CD4-positive, alpha-beta T cell (primary cell): Measurements from ENCODE around the gene STK32C. TPM values are rescaled to one million over a fixed set of nuclear protein-coding genes. Genes with fewer than 3 reads are reported as not detected.

Experiments used
- ATAC-seq: fragments of 200-7000 bp; cut with Tn5 transposase; one replicate; pipeline ENCODE4 v1.10.0; 2022; ENCODE audit warnings: mild to moderate bottlenecking; ENCODE audit not compliant: poor library complexity
- CTCF ChIA-PET: fragments of 350-600 bp; sonication (Branson Sonifier 250); formaldehyde crosslinking; loops from one replicate; lab custom pipeline; 2021; ENCODE audit warnings: antibody characterized with exemption, inconsistent platforms; lab: Charles Lee
- POLR2A ChIA-PET: fragments of 350-600 bp; sonication (Branson Sonifier 250); formaldehyde crosslinking; loops from one replicate; lab custom pipeline; 2021; ENCODE audit warnings: antibody characterized with exemption, inconsistent platforms; lab: Charles Lee
- DNase-seq, 14 experiments: peaks; one replicate each; pipeline ENCODE4 v3.0.0-alpha.2; 2013 to 2020; ENCODE audit warnings: mixed read lengths in 2 of 14
- H3K27ac ChIP-seq, 2 donors: one replicate each; pipeline versions ENCODE4 v1.5.1 to v1.7.0; 2013; ENCODE audit warnings: low read length in 2 of 2, low read depth in 1 of 2, mild to moderate bottlenecking in 1 of 2
- H3K27me3 ChIP-seq, 2 experiments: 1 replicate in 1 of 2; 2 replicates in 1 of 2; pipeline versions ENCODE4 v1.6.1 to v1.7.0; 2013; ENCODE audit warnings: low read length in 2 of 2, control low read depth in 1 of 2, mild to moderate bottlenecking in 1 of 2, moderate library complexity in 1 of 2; ENCODE audit not compliant: insufficient read depth in 2 of 2, control insufficient read depth in 1 of 2
- H3K36me3 ChIP-seq: one replicate; pipeline ENCODE4 v1.6.1; 2013; ENCODE audit warnings: low read length, control low read depth; ENCODE audit not compliant: insufficient read depth
- H3K4me1 ChIP-seq: one replicate; pipeline ENCODE4 v1.6.1; 2013; ENCODE audit warnings: low read length, control low read depth; ENCODE audit not compliant: insufficient read depth
- H3K4me3 ChIP-seq: one replicate; pipeline ENCODE4 v1.5.1; 2013; ENCODE audit warnings: mild to moderate bottlenecking, low read length, moderate library complexity
- H3K9me3 ChIP-seq, 2 experiments: 1 replicate in 1 of 2; 2 replicates in 1 of 2; pipeline versions ENCODE4 v1.6.1 to v1.7.0; 2013; ENCODE audit warnings: low read length in 2 of 2, mild to moderate bottlenecking in 2 of 2, control low read depth in 1 of 2, moderate library complexity in 1 of 2; ENCODE audit not compliant: control insufficient read depth in 1 of 2, insufficient read depth in 1 of 2
- H3K27ac Mint-ChIP-seq: one replicate; pipeline ENCODE4 v1.8.0; 2020; ENCODE audit warnings: mixed read lengths
- H3K27me3 Mint-ChIP-seq: one replicate; pipeline ENCODE4 v1.8.0; 2021; ENCODE audit warnings: mixed read lengths
- H3K36me3 Mint-ChIP-seq: one replicate; pipeline ENCODE4 v1.8.0; 2021; ENCODE audit warnings: low read depth, mixed read lengths
- H3K4me1 Mint-ChIP-seq: one replicate; pipeline ENCODE4 v1.8.0; 2021; ENCODE audit warnings: low read depth, mixed read lengths
- H3K4me3 Mint-ChIP-seq: one replicate; pipeline ENCODE4 v1.8.0; 2020; ENCODE audit warnings: mild to moderate bottlenecking, mixed read lengths
- H3K9me3 Mint-ChIP-seq: one replicate; pipeline ENCODE4 v1.8.0; 2020; ENCODE audit warnings: mixed read lengths
- CTCF ChIP-seq: fragments of 200-600 bp; IDR thresholded peaks from one replicate; pipeline ENCODE4 v1.8.0; 2022; ENCODE audit warnings: antibody characterized with exemption, mild to moderate bottlenecking
- intact Hi-C, 2 experiments: fragments of 100-400 bp; cut with DNase I in 1 of 2; cut with micrococcal nuclease in 1 of 2; formaldehyde crosslinking; loops; one replicate each; pipeline versions ENCODE4 v1.15.1 to v1.9.0; 2023 to 2025; cut with DNase I, micrococcal nuclease
- total RNA-seq, 174 experiments: library from RNA in 2 of 174; stranded (reverse) in 2 of 174; gene quantifications; one replicate each; pipeline ENCODE4 v1.2.3 and lab custom pipeline; 2021 to 2026

The STK32C gene
- total RNA-seq, 2 experiments from 2014 or later, result 4.9 to 5.2 TPM

- H3K27me3 Mint-ChIP-seq, result no peaks in the 10 kb centered on the region
- ATAC-seq, result no peak
Measured at GRCh38 chr10:132243626-132244025, 64.1 kb downstream of the STK32C start.

GRCh38 chr10:132243141-132243540 is 64.6 kb downstream of the STK32C start:
- Histone ChIP-seq H3K4me3 (no peak overlapping the region), H3K36me3 (no peaks in the 10 kb centered on the region), H3K27ac (no peak overlapping the region), H3K9me3 (no peaks in the 10 kb centered on the region), H3K27me3 (no peaks in the 10 kb centered on the region), H3K4me1 (peaks cover under 1% of the 10 kb centered on the region)
- no peak overlapping the region for H3K27ac Mint-ChIP-seq
- no peaks in the 10 kb centered on the region for H3K36me3 Mint-ChIP-seq
- no peak overlapping the region for H3K4me3 Mint-ChIP-seq
- ChIA-PET CTCF (no interaction called here), POLR2A (no interaction called here)
- ATAC-seq (no peak), DNase-seq (no peak)
- H3K9me3 Mint-ChIP-seq, result no peaks in the 10 kb centered on the region
- TF ChIP-seq CTCF, result no peak
- H3K27me3 Mint-ChIP-seq, result no peaks in the 10 kb centered on the region
- H3K4me1 Mint-ChIP-seq, result no peaks in the 10 kb centered on the region
- intact Hi-C loops, result no loop called here

More at GRCh38 chr10:132243626-132244025, 64.1 kb downstream of the STK32C start:
- POLR2A ChIA-PET, result no interaction called here
- no peak for DNase-seq
- Mint-ChIP-seq H3K4me3 (no peak overlapping the region), H3K9me3 (no peaks in the 10 kb centered on the region), H3K4me1 (no peaks in the 10 kb centered on the region), H3K36me3 (no peaks in the 10 kb centered on the region), H3K27ac (no peak overlapping the region)
- no peaks in the 10 kb centered on the region for H3K9me3 ChIP-seq
- no peaks in the 10 kb centered on the region for H3K36me3 ChIP-seq
- CTCF ChIA-PET, result no interaction called here
- TF ChIP-seq CTCF, result no peak
- peaks cover 5% of the 10 kb centered on the region for H3K4me1 ChIP-seq
- intact Hi-C loops, result no loop called here
- H3K27ac ChIP-seq, result no peak overlapping the region
- no peaks in the 10 kb centered on the region for H3K27me3 ChIP-seq
- no peak overlapping the region for H3K4me3 ChIP-seq

- Mint-ChIP-seq H3K4me1 (no peaks in the 10 kb centered on the region), H3K4me3 (no peak overlapping the region), H3K27ac (no peak overlapping the region), H3K27me3 (no peaks in the 10 kb centered on the region), H3K36me3 (no peaks in the 10 kb centered on the region), H3K9me3 (no peaks in the 10 kb centered on the region)
- intact Hi-C loops, result no loop called here
- ChIA-PET CTCF (no interaction called here), POLR2A (no interaction called here)
- no peak for TF ChIP-seq CTCF
- ATAC-seq (no peak), DNase-seq (no peak)
- H3K4me1 ChIP-seq, result no peaks in the 10 kb centered on the region
- no peaks in the 10 kb centered on the region for H3K36me3 ChIP-seq
- H3K27ac ChIP-seq, result no peak overlapping the region
- H3K4me3 ChIP-seq, result no peak overlapping the region
- no peaks in the 10 kb centered on the region for H3K27me3 ChIP-seq
- no peaks in the 10 kb centered on the region for H3K9me3 ChIP-seq
Measured at GRCh38 chr10:132242103-132242840, 65.5 kb downstream of the STK32C start.
